ENCODE measurements around the gene SFI1. TPM values are rescaled to one million over a fixed set of nuclear protein-coding genes. Genes with fewer than 3 reads are reported as not detected.
A peak's percentile ranks its signal among the peaks of the same experiment; 100 is the strongest.

Gene SFI1
- total RNA-seq, 4 donors from 2014 or later, result 31.1 to 57.6 (median 43.1) TPM

DNA sequence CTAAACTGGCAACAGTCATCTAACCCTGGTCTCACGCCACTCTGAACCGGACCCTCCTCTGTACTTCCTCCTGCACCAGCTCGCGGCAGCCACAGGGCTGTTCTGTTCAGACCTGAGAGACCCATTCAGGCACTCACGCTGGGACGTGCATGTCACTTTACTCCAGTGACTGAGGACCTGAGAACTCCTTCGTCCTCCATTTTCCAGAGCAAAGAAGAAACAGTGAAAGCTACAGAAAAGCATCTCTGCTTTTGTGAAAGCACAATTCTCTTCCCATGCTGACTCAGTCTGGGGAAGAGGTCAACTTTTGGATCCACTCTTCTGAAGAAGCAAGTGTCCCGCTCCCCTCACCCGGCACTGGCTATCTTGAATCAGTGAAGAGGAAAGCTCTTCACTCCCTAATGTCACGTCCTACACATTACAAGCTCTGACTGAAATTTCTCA, 141.1 kb downstream of the SFI1 start:
- intact Hi-C loops (cut with DNase I), result loop anchor here (10.0 kb wide), 1 partner anchor 143 kb away; the partner anchor contains the start of gene SFI1
- H3K27me3 ChIP-seq, result no peaks in the 10 kb centered on the region
- DNase-seq, result peak; percentile 31 to 37
- H3K27ac ChIP-seq, result peak overlapping the region; percentile 59 to 88 (median 87)
- WGBS, 2 donors, result 33 to 45% methylated on average over 10 of the region's 10 CpGs
- no peaks in the 10 kb centered on the region for H3K9me3 ChIP-seq
- no peak for TF ChIP-seq POLR2A (IDR thresholded peaks at IDR 0.05)
- TF ChIP-seq, protein P1, sequence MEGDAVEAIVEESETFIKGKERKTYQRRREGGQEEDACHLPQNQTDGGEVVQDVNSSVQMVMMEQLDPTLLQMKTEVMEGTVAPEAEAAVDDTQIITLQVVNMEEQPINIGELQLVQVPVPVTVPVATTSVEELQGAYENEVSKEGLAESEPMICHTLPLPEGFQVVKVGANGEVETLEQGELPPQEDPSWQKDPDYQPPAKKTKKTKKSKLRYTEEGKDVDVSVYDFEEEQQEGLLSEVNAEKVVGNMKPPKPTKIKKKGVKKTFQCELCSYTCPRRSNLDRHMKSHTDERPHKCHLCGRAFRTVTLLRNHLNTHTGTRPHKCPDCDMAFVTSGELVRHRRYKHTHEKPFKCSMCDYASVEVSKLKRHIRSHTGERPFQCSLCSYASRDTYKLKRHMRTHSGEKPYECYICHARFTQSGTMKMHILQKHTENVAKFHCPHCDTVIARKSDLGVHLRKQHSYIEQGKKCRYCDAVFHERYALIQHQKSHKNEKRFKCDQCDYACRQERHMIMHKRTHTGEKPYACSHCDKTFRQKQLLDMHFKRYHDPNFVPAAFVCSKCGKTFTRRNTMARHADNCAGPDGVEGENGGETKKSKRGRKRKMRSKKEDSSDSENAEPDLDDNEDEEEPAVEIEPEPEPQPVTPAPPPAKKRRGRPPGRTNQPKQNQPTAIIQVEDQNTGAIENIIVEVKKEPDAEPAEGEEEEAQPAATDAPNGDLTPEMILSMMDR (IDR thresholded peaks at IDR 0.05), result peak in 1 of 6 experiments; percentile 21
- peak overlapping the region in 1 of 3 donors; percentile 14 for H3K4me3 ChIP-seq (replicated peaks in 1 of 3)
- no peaks in the 10 kb centered on the region for H3K36me3 ChIP-seq
- peaks cover 28 to 38% of the 10 kb centered on the region in 2 donors for H3K4me1 ChIP-seq

DNA sequence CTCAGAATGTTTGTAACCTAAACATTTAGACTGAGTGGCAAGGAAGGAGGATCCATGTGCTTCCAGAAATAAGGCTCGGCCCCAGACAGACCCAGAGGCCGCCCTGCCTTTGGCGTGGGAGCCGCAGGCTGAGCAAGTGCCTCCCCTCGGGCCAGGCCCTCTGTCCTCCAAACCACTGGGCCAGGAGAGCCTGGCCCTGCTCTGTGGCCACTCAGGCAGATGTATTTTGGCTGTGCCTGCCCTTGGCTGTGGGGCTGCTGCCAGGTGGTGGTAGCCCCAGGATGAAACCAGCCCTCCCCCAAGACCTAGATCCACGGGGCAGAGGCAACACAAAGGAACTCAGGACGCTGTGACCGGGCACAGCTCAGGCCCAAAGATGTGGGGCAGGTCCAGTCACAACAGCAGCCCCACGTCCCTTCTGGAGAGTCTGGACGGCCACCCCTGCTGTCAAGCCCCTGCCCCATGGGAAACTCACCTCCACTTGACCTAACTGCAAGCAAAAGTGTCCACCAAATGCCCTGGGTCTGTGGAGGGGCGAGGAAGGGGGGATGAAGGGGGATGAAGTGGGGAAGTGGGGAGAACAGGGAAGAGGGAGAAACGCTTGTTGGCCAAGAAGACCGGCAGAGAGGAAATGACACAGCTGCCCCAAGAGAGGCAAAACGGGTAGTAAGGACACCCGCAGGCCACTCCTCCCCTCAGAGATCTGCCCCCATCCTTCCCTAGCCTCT, 141.7 kb downstream of the SFI1 start:
- Histone ChIP-seq H3K4me1 (peaks cover 28 to 38% of the 10 kb centered on the region in 2 donors), H3K27me3 (no peaks in the 10 kb centered on the region), H3K4me3 (replicated peaks in 1 of 3) (peak overlapping the region in 1 of 3 donors; percentile 14), H3K9me3 (no peaks in the 10 kb centered on the region), H3K27ac (peak overlapping the region; percentile 59 to 88 (median 87)), H3K36me3 (no peaks in the 10 kb centered on the region)
- intact Hi-C loops (cut with DNase I), result loop anchor here (10.0 kb wide), 1 partner anchor 143 kb away; the partner anchor contains the start of gene SFI1
- peak; percentile 70 to 79 for DNase-seq
- no peak for TF ChIP-seq POLR2A (IDR thresholded peaks at IDR 0.05)
- TF ChIP-seq, protein P1 (IDR thresholded peaks at IDR 0.05), result no peak
- WGBS, 2 donors, result 33 to 43% methylated on average over 9 to 14 of the region's 15 CpGs

DNA sequence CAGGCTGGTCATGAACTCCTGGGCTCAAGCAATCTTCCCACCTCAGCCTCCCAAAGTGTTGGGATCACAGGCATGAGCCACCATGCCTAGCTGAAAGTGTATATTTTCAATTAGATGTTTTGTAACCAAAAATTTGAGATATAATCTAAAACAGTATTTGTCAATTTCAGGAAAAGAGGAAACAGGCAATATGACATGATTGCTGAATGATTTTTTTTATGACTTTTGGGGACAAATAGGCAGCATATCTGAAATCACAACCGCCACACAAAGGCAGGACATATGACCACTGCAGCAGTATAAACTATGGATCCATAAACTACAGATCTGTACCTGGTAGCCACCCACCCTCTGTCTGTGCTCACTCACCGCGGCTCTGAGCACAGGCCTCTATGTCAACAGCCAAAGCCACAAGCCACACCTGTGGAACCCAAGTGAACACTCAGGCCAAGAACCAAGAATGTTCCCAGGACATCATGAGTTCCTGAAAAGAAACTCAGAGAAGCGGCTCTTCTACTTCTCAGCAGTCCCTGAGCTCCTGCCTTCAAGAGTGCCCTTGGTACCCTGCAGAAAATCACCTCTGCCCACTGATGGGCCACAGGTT, 143.2 kb downstream of the SFI1 start:
- no peaks in the 10 kb centered on the region for H3K9me3 ChIP-seq
- 54 to 55% methylated on average over 4 of the region's 4 CpGs for WGBS, 2 donors
- TF ChIP-seq POLR2A (IDR thresholded peaks at IDR 0.05), result no peak
- TF ChIP-seq, protein P1 (IDR thresholded peaks at IDR 0.05), result no peak
- H3K27ac ChIP-seq, result peak overlapping the region; percentile 59 to 88 (median 87)
- DNase-seq, result peak; percentile 82 to 84
- peaks cover 28 to 34% of the 10 kb centered on the region in 2 donors for H3K4me1 ChIP-seq
- intact Hi-C loops (cut with DNase I), result loop anchor here (10.0 kb wide), 1 partner anchor 145 kb away; the partner anchor contains the start of gene SFI1
- H3K36me3 ChIP-seq, result no peaks in the 10 kb centered on the region
- H3K4me3 ChIP-seq (replicated peaks in 1 of 3), result no peak overlapping the region
- H3K27me3 ChIP-seq, result no peaks in the 10 kb centered on the region

DNA sequence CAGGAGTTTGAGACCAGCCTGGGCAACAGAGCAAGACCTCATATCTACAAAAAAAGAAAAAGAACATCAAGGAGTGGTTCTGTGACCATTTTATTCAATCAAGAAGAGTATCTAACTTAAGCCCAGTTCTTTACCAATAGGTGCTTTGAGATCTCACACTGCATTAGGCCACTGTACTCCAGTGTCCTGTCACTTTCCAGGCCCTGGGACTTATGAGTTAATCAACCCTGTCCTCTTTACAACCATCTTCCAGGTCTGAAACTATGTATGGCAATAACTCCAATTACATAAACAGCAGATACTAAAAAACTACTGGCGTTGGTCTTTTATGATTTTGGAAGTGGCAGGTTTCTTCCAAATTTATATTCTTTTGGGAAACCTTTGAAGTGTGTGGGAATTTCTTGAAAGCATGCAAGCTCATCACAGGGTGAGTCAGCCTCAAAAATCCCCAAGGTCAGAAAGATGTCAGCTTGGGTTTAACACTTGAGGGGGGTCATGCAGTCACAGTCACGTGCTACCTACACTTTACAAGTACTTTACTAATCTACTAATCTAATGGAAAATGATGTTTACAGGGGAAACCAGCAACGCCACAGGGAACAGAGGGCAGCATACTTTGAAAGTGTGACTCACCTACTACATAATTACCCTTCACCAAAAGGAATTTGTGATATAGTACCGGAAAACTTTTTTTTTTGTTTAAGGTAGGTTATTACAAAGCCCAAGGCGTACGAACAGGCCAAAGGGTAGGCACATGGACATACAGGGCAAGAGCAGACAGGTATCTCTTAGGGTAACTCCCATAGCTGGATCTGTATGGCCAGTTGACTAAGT, 150.1 kb downstream of the SFI1 start:
- Histone ChIP-seq H3K4me3 (replicated peaks in 1 of 3) (no peak overlapping the region), H3K27me3 (no peaks in the 10 kb centered on the region), H3K4me1 (peaks cover 7 to 17% of the 10 kb centered on the region in 2 donors), H3K27ac (peak overlapping the region in 1 of 3 donors; percentile 39), H3K9me3 (no peaks in the 10 kb centered on the region), H3K36me3 (peaks cover 7 to 11% of the 10 kb centered on the region in 2 donors)
- TF ChIP-seq POLR2A (IDR thresholded peaks at IDR 0.05), result no peak
- TF ChIP-seq, protein P1 (IDR thresholded peaks at IDR 0.05), result no peak
- intact Hi-C loops (cut with DNase I), result no loop called here
- DNase-seq, result no peak
- 72 to 87% methylated on average over 6 of the region's 6 CpGs for WGBS, 2 donors

Measured in thyroid gland (tissue), 4 donors.